ENCODE results near the gene PROK1.

DNA sequence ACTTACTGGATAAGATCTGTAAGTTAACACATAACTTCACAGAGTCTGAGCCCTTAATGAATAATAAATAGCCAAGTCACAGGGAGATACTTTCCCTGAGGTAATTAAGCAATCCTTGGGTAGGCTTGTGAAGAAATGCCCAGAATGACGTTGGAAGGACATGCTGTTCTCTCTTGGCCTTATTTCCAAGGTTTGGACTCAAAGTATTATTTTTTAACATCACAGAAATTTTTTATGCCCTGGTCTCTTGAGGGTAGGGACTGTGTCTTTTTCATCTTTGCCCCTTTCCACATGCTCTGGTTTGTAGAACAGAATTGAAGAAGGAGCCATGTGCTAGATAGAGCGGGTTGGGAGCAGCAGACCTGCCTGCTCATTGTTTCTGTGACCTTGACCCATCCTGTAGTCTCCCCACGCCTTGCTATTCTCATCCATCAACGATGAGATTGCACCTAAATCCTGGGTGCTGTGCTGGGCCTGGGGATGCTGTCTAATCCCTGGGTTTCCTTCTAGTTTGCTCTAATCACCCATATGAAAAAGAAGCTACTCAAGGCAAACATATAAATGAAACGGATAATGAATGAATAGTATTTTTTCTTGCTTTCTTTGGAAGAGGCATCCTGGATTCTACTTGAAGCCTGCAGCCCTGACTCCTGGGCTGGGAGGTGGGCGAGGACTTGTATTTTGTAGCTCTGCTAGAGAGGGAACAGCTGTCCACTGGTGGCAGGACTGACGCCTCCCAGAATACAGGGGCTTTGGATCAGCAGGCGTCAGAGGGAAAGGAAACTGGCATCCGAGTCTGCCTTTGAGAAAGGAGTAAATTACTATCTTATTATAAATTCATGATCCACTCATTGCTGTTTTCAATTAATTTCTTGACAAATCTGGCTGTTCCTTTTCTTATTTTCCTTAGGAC is 26.0 kb upstream of the PROK1 start:
- TF ChIP-seq TAF1 (IDR thresholded peaks at IDR 0.05; ENCODE audit: borderline replicate concordance, low read depth, low read length) (no peak), POLR2A (IDR thresholded peaks at IDR 0.05; ENCODE audit: low read depth, low read length) (no peak), POLR2AphosphoS5 (IDR thresholded peaks at IDR 0.05; ENCODE audit: low read depth, low read length) (no peak)
